Hepatocyte (in vitro differentiated cells): Measurements from ENCODE around the gene SGTA. TPM values are rescaled to one million over a fixed set of nuclear protein-coding genes. Genes with fewer than 3 reads are reported as not detected.

Experiments
- DNase-seq: peaks from one replicate; pipeline ENCODE4 v3.0.0-alpha.2; 2016; ENCODE audit warnings: low spot score
- H2AFZ ChIP-seq: fragments of 200-600 bp; sonication (generic); 2 replicates; pipeline ENCODE4 v1.6.0; 2016; ENCODE audit warnings: antibody characterized with exemption, mild to moderate bottlenecking
- H3K27ac ChIP-seq: fragments of 200-600 bp; sonication (generic); 2 replicates; pipeline ENCODE4 v1.5.1; 2016; ENCODE audit warnings: mild to moderate bottlenecking
- H3K27me3 ChIP-seq: fragments of 200-600 bp; sonication (generic); 2 replicates; pipeline ENCODE4 v1.6.1; 2016
- H3K36me3 ChIP-seq: fragments of 200-600 bp; sonication (generic); replicated peaks from 2 replicates; pipeline ENCODE4 v1.5.1; 2016; ENCODE audit warnings: low read depth; ENCODE audit not compliant: insufficient read depth
- H3K4me1 ChIP-seq: fragments of 200-600 bp; sonication (generic); 2 replicates; pipeline ENCODE4 v1.5.1; 2016; ENCODE audit warnings: mild to moderate bottlenecking, moderate library complexity; ENCODE audit not compliant: insufficient read depth
- H3K4me2 ChIP-seq: fragments of 200-600 bp; sonication (generic); 2 replicates; pipeline ENCODE4 v1.6.0; 2016
- H3K4me3 ChIP-seq: fragments of 200-600 bp; sonication (generic); 2 replicates; pipeline ENCODE4 v1.5.1; 2016; ENCODE audit warnings: mild to moderate bottlenecking
- H3K79me2 ChIP-seq: fragments of 200-600 bp; sonication (generic); 2 replicates; pipeline ENCODE4 v1.6.0; 2017; ENCODE audit warnings: mild to moderate bottlenecking
- H3K9me2 ChIP-seq: fragments of 200-600 bp; sonication (generic); replicated peaks from 2 replicates; pipeline ENCODE4 v1.6.0; 2017; ENCODE audit warnings: mild to moderate bottlenecking; ENCODE audit not compliant: insufficient read depth
- H3K9me3 ChIP-seq: fragments of 200-600 bp; sonication (generic); 2 replicates; pipeline ENCODE4 v1.5.1; 2016; ENCODE audit warnings: low read depth, mild to moderate bottlenecking
- H4K20me1 ChIP-seq: fragments of 200-600 bp; sonication (generic); 2 replicates; pipeline ENCODE4 v1.6.0; 2016; ENCODE audit warnings: mild to moderate bottlenecking; ENCODE audit not compliant: insufficient read depth, poor library complexity, severe bottlenecking
- EZH2 ChIP-seq: fragments of 200-600 bp; sonication (generic); IDR thresholded peaks from 2 replicates; pipeline ENCODE4 v1.6.1; 2016; ENCODE audit warnings: antibody characterized with exemption, mild to moderate bottlenecking, borderline replicate concordance
- EZH2phosphoT487 ChIP-seq: fragments of 200-600 bp; sonication (generic); IDR thresholded peaks from one replicate; pipeline ENCODE4 v1.6.1; 2018; ENCODE audit warnings: antibody characterized with exemption, mild to moderate bottlenecking, low read depth, moderate library complexity; ENCODE audit not compliant: unreplicated experiment, severe bottlenecking
- WGBS: methylation state at CpG from one replicate; pipeline ENCODE4 v1.1.6; 2016; ENCODE audit warnings: low lambda C conversion rate; ENCODE audit errors: missing lambda C conversion rate; 5-methylcytosine and 5-hydroxymethylcytosine counted together
- polyA plus RNA-seq: library from polyadenylated mRNA; unstranded; fragments of >200 nt; fragmentation: Nextera tagmentation; extraction: Ambion mirVana; gene quantifications from 2 replicates; pipeline ENCODE4 v1.2.1, GENCODE V29; 2016
- total RNA-seq: library from RNA; depleted of rRNA; stranded (reverse); fragments of >200 nt; gene quantifications from 2 replicates; pipeline ENCODE4 v1.2.3, GENCODE V29; 2014
- TF ChIP-seq, protein P1 (sequence below): fragments of 200-600 bp; sonication (generic); IDR thresholded peaks from 2 replicates; pipeline ENCODE4 v1.5.1; 2016; ENCODE audit warnings: antibody characterized with exemption, mild to moderate bottlenecking; ENCODE audit not compliant: poor library complexity

SGTA gene
- total and polyA plus RNA-seq, 2 experiments from 2014 or later, result 37.4 to 62.8 TPM

DNA sequence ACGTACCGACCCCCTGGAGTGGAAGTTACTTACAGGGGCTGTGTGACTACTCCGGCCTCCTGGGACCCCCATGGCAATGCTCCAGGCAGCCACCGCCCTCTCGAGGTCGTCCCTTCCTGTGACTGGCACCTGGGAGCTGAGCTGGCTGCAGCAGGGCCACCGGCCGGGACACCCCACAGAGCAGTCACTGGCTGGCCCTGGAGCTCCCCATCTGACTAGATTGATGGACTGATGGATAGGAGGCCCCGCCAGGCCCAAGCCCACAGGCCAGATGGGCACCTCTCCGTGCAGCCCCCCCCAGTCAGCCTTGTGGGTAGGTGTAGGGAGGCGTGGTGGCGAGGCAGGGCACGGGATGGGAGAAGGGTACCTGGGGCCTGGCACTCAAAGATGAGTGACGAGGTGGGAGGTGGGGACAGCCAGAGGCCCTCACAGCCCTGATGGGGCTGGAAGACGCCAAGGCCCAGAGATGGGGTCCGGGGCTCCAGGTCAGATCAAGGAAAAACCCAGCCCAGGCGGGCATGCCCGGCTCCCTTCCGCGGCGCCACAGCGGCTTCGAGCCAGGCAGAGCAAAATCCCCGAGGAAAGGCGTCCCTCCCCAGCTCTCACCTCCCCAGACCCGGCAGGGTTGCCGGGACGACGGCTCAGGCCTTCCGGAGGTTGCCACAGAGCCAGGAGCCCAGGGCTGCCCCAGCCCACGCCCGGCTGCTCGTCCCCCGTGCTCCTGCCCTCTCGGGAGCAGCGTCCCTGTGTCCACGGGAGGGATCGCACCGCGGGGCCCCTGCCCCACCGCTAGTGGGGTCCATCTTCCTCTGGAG lies 51.7 kb downstream of the SGTA start:
- 93% methylated on average over 34 of the region's 41 CpGs for WGBS
- Histone ChIP-seq H3K36me3 (no peaks in the 10 kb centered on the region), H3K4me3 (no peak overlapping the region), H3K4me2 (no peak overlapping the region), H3K9me2 (no peaks in the 10 kb centered on the region), H4K20me1 (no peaks in the 10 kb centered on the region), H3K4me1 (no peaks in the 10 kb centered on the region), H3K27ac (no peak overlapping the region), H2AFZ (no peak overlapping the region), H3K79me2 (no peaks in the 10 kb centered on the region), H3K9me3 (no peaks in the 10 kb centered on the region), H3K27me3 (peaks cover 16% of the 10 kb centered on the region)
- TF ChIP-seq, protein P1, sequence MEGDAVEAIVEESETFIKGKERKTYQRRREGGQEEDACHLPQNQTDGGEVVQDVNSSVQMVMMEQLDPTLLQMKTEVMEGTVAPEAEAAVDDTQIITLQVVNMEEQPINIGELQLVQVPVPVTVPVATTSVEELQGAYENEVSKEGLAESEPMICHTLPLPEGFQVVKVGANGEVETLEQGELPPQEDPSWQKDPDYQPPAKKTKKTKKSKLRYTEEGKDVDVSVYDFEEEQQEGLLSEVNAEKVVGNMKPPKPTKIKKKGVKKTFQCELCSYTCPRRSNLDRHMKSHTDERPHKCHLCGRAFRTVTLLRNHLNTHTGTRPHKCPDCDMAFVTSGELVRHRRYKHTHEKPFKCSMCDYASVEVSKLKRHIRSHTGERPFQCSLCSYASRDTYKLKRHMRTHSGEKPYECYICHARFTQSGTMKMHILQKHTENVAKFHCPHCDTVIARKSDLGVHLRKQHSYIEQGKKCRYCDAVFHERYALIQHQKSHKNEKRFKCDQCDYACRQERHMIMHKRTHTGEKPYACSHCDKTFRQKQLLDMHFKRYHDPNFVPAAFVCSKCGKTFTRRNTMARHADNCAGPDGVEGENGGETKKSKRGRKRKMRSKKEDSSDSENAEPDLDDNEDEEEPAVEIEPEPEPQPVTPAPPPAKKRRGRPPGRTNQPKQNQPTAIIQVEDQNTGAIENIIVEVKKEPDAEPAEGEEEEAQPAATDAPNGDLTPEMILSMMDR, result no peak
- TF ChIP-seq EZH2phosphoT487, result no peak
- no peak for TF ChIP-seq EZH2
- DNase-seq, result no peak

DNA sequence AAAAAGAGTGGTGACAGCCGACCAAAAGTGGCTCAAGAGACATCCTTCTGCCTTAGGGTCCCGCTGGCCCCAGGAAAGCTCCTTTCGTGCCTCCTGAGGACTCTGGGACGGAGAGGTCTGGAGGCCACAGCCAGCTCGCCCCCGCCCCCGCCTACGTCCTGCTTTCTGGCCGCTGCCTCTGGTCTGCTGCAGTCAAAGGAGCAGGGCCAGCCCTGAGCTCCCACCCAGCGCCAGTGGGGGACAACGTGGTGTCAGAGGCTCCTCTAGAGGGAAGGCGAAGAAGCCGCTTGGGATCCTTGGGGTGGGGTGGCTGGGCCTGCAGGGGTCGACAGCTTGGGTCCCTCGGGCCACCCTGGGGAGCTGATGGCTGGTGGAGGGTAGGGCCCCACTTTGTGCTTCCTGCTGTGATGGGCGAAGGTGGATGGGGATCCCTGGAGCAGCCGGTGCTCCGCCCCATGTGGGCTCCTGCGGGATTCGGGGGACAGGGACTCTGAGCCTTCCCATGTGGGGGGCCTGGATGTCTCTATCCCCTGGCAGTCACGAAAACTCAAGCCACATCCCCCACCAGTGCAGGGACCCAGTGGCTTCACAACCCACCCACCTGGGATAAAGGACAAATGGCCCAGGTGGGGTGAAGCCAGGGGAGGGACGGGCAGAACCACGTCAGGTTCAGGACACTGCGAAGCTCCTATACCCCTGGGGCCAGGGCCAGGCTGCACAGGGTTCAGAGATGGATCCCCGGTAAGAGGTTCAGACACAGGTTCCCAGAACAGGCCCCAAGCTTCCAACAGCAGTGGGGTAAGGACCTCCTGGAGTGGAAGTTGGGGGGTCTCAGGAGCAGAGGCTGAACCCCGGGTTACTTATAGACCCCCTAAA lies 52.9 kb downstream of the SGTA start:
- Histone ChIP-seq H3K9me2 (no peaks in the 10 kb centered on the region), H3K4me3 (no peak overlapping the region), H3K4me1 (no peaks in the 10 kb centered on the region), H3K9me3 (no peaks in the 10 kb centered on the region), H3K36me3 (no peaks in the 10 kb centered on the region), H4K20me1 (no peaks in the 10 kb centered on the region), H3K27ac (no peak overlapping the region), H3K4me2 (no peak overlapping the region), H2AFZ (no peak overlapping the region), H3K27me3 (peaks cover 16% of the 10 kb centered on the region), H3K79me2 (no peaks in the 10 kb centered on the region)
- no peak for DNase-seq
- no peak for TF ChIP-seq EZH2phosphoT487
- TF ChIP-seq, protein P1, result no peak
- no peak for TF ChIP-seq EZH2
- 93% methylated on average over 26 of the region's 26 CpGs for WGBS

DNA sequence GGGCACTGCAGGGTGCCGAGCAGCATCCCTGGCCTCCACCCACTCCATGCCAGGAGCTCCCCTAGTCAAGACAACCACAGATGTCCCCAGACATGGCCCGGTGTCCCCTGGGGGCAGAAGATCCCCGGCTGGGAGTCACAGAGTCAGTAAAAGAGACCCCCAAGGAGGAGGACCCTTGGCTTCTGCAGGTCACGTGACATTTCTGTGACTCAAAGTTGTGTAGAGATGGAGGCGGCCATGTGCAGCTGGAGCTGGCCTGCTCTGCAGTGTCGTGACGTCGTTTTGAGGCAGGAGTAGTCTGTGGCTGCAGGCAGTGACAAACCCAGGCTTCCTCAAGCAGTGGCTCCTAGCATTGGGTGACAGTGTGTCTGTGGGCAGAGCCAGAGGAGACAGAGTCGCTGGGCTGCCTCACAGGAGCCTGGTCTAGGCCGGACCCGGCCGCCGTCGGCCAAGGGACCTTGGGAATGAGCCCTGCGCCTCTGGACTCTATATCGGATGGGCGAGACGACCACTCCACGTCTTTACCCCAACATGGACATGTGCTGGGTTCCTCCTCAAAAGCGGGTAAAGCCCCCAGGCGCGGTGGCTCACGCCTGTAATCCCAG lies 54.2 kb downstream of the SGTA start:
- TF ChIP-seq EZH2 (no peak), EZH2phosphoT487 (no peak)
- TF ChIP-seq, protein P1, result no peak
- no peak overlapping the region for H2AFZ ChIP-seq
- no peak overlapping the region for H3K4me3 ChIP-seq
- H3K27me3 ChIP-seq, result peaks cover 16% of the 10 kb centered on the region
- H3K9me3 ChIP-seq, result no peaks in the 10 kb centered on the region
- H3K4me1 ChIP-seq, result no peaks in the 10 kb centered on the region
- no peaks in the 10 kb centered on the region for H3K36me3 ChIP-seq
- DNase-seq, result no peak
- no peaks in the 10 kb centered on the region for H3K79me2 ChIP-seq
- 89% methylated on average over 23 of the region's 23 CpGs for WGBS
- no peaks in the 10 kb centered on the region for H3K9me2 ChIP-seq
- no peak overlapping the region for H3K27ac ChIP-seq
- H3K4me2 ChIP-seq, result no peak overlapping the region
- H4K20me1 ChIP-seq, result no peaks in the 10 kb centered on the region
